HG03095 (cell line): ENCODE measurements around the gene NR1I3.
"Not testable (repeated sequence)": the region's sequence is repeated elsewhere in the genome, so short reads cannot be mapped to it uniquely, and the experiment has no call there.

Experiments
- ATAC-seq: cut with Tn5 transposase; IDR thresholded peaks from one replicate; pipeline ENCODE4 v1.9.1; 2021; ENCODE audit warnings: moderate library complexity; ENCODE audit not compliant: unreplicated experiment

Gene NR1I3

GRCh38 chr1:161238039-161238473 lies at the start of gene NR1I3:
Gene NR1I3, minus strand, starts transcription at chr1:161238203. Its CDS starts 1,638 bp downstream, at chr1:161236565.
- ATAC-seq, result no peak

- no peak for ATAC-seq
These were observed 49.6 kb upstream of the NR1I3 start for GRCh38 chr1:161287482-161288054.

- ATAC-seq, result no peak
These were observed 47.5 kb upstream of the NR1I3 start for GRCh38 chr1:161285521-161285920.

- no peak for ATAC-seq
These were observed 47.1 kb upstream of the NR1I3 start for GRCh38 chr1:161285113-161285512.

- no peak for ATAC-seq
These were observed 45.0 kb upstream of the NR1I3 start for GRCh38 chr1:161282991-161283390.

GRCh38 chr1:161274874-161275273 lies 36.9 kb upstream of the NR1I3 start:
- no peak for ATAC-seq

- no peak for ATAC-seq
These were observed 35.4 kb upstream of the NR1I3 start for GRCh38 chr1:161273402-161273801.

- no peak for ATAC-seq
These were observed 29.3 kb upstream of the NR1I3 start for GRCh38 chr1:161267321-161267720.

- no peak for ATAC-seq
These were observed 28.8 kb upstream of the NR1I3 start for GRCh38 chr1:161266836-161267235.

- no peak for ATAC-seq
These were observed 28.2 kb upstream of the NR1I3 start for GRCh38 chr1:161266202-161266601.

- no peak for ATAC-seq
These were observed 27.3 kb upstream of the NR1I3 start for GRCh38 chr1:161265305-161265704.

GRCh38 chr1:161261261-161262235 lies 23.5 kb upstream of the NR1I3 start:
- ATAC-seq, result no peak

GRCh38 chr1:161260376-161261260 lies 22.6 kb upstream of the NR1I3 start:
- ATAC-seq, result no peak

GRCh38 chr1:161259765-161260164 lies 21.8 kb upstream of the NR1I3 start:
- ATAC-seq, result no peak

GRCh38 chr1:161259345-161259702 lies 21.3 kb upstream of the NR1I3 start:
- no peak for ATAC-seq

GRCh38 chr1:161258439-161259344 lies 20.7 kb upstream of the NR1I3 start, which contains the start of gene PCP4L1:
Gene PCP4L1, plus strand, starts transcription at chr1:161258745. Its CDS starts 230 bp downstream, at chr1:161258975.
- ATAC-seq, result no peak

GRCh38 chr1:161257109-161257508 lies 19.1 kb upstream of the NR1I3 start:
- ATAC-seq, result not testable (repeated sequence)

- ATAC-seq, result not testable (repeated sequence)
These were observed 18.0 kb upstream of the NR1I3 start for GRCh38 chr1:161255955-161256520.

GRCh38 chr1:161255302-161255701 lies 17.3 kb upstream of the NR1I3 start:
- not testable (repeated sequence) for ATAC-seq

- ATAC-seq, result no peak
These were observed 13.6 kb upstream of the NR1I3 start for GRCh38 chr1:161251579-161251978.
